EL (cell line): ENCODE results near the gene ATG4A.

Experiments
- DNase-seq: peaks from one replicate; pipeline ENCODE4 v3.0.0-alpha.2; 2016

ATG4A gene, protein sequence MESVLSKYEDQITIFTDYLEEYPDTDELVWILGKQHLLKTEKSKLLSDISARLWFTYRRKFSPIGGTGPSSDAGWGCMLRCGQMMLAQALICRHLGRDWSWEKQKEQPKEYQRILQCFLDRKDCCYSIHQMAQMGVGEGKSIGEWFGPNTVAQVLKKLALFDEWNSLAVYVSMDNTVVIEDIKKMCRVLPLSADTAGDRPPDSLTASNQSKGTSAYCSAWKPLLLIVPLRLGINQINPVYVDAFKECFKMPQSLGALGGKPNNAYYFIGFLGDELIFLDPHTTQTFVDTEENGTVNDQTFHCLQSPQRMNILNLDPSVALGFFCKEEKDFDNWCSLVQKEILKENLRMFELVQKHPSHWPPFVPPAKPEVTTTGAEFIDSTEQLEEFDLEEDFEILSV

GRCh38 chrX:108091264-108091877 lies at the start of gene ATG4A, which contains the start of gene PSMD10:
Gene ATG4A (plus strand): TSS chrX:108091778. CDS start chrX:108091827, 49 bp downstream.
Gene PSMD10 (minus strand): TSS chrX:108091542. CDS start chrX:108091520, 22 bp downstream.
- DNase-seq, result peak; percentile 95

GRCh38 chrX:108044554-108045256 lies 46.9 kb upstream of the ATG4A start, which contains the start of gene VSIG1:
Gene VSIG1 (plus strand): TSS chrX:108045065. CDS start chrX:108045131, 66 bp downstream.
- DNase-seq, result no peak

GRCh38 chrX:108049649-108050048 lies 41.9 kb upstream of the ATG4A start:
- DNase-seq, result no peak

- no peak for DNase-seq
Measured at GRCh38 chrX:108053218-108053617, 38.4 kb upstream of the ATG4A start.

DNA sequence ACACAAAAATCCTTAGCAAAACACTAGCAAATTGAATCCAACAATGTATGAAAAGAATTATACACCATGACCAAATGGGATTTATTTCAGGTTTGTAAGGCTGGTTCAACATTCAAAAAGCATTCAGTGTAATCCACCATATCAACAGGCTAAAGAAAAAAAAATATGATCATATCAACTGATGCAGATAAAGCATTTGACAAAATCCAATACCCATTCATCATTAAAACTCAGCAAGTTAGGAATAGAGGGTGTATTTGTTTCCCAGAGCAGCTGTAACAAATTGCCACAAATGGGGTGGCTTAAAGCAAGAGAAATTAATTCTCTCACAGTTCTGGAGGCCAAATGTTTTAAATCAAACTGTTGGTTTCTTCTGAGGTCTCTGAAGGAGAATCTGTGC lies 36.0 kb upstream of the ATG4A start:
- DNase-seq, result no peak

GRCh38 chrX:108059801-108060200 lies 31.8 kb upstream of the ATG4A start:
- DNase-seq, result no peak

DNA sequence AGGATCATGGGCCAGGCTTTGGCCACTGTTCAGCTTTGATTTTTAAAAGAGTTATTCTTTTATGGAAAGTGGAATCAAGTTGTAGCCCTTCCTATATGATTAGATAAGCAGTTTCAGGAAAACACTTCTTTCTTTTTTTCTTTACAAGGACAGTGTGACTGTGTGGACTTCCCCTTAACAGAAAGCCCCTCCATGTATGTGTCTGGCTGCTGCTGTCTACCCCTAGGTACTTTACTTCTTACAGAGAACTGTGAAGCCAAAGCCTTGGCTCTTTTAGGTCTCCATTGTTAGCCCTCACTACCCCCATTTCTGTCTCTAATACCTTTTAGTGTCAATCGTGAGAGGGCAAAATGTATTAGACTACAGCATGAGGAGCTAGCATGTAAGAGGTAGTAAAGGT lies 27.6 kb upstream of the ATG4A start:
- no peak for DNase-seq

DNA sequence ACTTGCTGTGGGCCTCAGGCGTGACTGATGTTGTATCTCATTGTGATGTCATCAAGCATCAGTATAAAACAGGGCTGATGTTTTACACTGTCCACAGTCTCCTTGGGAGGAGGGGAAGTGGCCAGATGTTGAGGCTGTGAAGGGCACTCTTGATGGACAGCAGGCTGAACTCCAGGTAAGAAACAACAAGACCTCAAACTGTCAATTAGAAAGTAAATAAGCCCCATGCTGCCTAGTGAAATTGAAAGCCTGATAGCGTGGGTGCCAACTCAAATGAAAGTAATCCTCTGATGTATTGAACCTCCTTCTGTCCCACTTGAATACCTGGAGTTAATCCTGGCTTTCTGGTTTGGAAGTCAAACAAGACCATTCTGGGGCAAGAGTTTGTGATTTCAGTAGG lies 27.0 kb upstream of the ATG4A start:
- DNase-seq, result no peak

DNA sequence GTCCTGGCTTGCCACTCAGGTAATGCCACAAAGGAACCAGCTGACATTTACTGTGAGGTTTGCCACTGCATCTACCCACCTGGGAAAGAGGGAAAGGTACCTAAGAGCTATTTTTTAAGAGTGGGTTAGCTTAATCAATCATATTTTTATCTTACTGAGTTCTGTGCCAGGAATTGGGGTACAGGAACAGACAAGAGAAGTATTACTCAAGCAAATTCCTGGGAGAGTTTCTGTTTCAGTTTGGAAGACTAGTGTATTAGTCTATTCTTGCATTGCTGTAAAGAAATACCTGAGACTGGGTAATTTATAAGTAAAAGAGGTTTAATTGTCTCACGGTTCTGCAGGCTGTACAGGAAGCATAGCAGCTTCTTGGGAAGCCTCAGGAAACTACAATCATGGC lies 23.5 kb upstream of the ATG4A start:
- DNase-seq, result no peak

DNA sequence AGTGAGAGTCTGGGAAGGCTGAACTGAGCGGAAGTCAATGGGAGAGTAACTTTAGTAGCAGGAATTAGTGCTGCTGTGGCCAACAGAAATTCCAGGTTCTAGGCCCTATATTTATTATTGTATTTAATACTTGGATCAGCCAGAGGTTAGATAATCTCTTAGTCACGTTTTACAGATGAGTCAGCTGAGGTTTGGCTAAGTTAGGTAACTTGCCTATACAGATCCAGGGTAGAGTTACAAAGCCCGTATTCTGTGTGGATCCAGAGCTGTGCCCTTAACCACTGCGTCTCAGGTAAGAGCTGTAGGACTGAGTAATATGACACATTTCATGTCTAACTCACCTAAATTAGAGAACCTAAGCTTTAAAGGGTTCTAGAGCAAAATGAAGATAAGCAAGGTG lies 20.7 kb upstream of the ATG4A start:
- peak; percentile 45 for DNase-seq

- DNase-seq, result peak; percentile 6
Measured at GRCh38 chrX:108071578-108071977, 20.0 kb upstream of the ATG4A start.

- peak; percentile 66 for DNase-seq
Measured at GRCh38 chrX:108072746-108073145, 18.8 kb upstream of the ATG4A start.

GRCh38 chrX:108081110-108081509 lies 10.5 kb upstream of the ATG4A start:
- no peak for DNase-seq

- no peak for DNase-seq
Measured at GRCh38 chrX:108087792-108088191, 3.8 kb upstream of the ATG4A start.

DNA sequence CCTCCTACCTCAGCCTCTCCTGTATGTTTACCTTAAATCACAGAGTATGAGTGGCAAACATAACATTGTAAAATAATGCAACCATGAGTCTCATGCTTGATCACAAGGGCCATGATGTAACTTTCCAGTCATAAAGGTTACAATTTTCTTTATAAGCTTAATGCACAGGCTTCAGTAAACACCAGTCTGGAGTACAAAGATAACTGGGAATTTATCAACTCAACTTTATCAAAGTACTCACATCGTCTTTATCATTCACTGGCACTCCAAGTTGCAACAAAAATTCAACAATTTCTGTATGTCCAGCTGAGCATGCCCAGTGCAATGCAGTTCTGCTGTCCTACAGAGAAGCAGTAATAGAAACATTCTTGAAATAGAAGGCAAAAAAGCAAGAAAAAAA lies 3.1 kb upstream of the ATG4A start:
- no peak for DNase-seq

DNA sequence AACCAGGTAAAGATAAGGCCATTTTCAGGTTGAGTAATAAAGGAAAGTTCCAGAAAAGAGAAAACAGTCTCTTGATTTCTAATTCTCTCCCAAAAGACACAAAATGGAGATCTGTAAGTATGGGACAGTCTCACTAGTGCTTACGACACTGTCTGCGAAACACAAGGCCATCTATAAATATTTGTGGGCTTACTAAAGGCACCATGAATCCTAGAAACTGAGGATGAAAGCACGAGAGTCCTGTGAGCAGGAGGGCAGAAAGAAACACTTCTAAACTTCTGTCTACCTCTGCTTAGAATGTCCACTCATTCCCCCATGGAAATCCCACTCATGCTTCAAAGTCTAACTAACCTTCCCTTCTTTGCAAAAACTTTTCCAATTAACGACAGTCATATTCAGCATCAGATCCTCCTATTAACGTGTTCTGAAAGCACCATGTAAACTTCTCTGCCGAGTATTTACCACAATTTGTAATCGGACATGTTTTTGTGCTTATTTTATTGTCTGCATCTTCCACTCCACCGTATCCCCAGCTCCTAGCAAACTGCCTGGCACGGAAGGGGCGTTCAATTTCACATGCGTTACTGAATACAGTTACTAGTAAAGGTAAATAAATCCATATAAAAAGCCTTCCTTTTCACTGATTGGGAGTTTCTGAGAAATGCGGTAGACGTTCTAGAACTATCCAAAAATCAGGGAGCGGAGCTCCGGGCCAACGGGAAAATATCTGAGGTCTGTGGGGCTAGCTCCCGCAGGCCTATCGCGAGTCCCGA lies 901 bp upstream of the ATG4A start:
- peak; percentile 48 for DNase-seq

DNA sequence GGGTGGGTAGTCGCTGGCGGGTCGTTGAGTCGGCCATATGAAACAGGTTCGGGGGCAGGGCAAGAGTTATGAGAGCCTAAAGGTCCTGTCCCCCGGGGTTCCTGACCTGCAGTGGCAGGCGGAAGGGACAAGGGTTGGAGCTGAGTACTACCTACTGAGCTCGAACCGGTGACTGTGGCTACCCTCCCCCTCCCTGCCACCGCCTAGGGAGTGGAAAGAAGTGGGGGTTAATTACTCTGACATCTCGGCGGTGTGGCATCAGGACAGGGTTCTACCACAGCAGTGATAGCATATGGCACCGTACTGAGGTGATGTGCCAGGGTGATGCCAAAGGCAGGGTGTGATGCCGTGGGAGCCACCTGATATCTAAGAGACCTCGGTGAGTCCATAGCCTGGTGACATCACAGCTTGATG lies 307 bp downstream of the ATG4A start:
- DNase-seq, result no peak

DNA sequence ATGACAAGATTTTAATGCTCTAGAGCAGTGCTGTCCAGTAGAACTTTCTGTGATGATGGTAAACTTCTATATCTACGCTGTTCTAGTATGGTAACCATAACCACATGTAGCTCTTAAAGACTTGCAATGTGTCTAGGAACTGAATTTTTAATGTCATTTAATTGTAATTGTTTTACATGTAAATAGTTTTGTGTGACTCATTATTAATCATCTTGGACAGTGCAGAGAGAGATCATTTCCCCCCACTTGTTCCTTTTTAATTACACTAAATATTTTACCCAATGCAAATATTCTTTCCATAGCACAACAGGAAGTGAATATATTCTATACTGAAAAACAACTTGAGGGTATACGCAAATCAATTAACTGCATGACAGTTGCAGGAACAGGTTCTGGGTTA lies 5.8 kb downstream of the ATG4A start:
- DNase-seq, result peak; percentile 18

DNA sequence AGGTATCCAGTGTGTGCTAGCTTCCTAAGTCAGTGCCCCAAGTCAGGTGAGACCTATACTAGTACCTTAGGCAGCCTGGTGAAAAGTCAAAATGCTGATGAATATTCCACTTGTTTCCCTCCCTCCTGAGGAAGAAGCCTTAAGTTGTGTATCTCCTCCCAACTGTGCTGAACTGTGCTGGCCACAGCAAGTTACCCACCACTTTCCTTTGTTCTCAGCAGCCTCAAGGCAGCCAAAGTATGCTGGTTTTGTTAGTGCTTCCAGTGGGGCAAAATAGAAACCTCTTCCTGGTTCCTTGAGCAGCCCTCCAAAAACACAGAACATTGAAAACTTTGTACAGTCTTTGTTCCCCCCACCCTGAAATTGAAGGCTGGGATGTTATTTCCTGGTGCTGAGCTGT lies 13.9 kb downstream of the ATG4A start:
- DNase-seq, result no peak

- DNase-seq, result no peak
Measured at GRCh38 chrX:108114541-108114940, 23.0 kb downstream of the ATG4A start.

DNA sequence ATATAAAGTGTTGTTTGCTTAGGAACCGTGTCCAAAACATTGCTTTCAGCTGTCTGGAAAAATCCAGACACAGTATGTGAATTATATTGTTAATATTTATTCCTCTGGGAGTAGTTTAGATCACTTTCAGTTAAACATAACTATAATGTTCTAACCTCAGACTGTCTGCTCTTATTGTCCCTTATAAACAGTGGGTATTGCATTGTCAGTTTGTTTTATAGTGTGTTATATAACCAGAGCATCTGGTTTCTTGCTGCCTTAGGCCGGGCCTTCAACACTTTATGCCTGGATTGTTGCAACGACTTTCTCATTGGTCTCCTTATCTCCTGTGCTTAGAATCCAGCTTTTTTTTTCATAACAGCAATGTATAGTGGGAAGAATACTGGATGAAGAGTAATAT lies 26.4 kb downstream of the ATG4A start:
- no peak for DNase-seq

GRCh38 chrX:108121291-108121690 lies 29.7 kb downstream of the ATG4A start:
- no peak for DNase-seq

DNA sequence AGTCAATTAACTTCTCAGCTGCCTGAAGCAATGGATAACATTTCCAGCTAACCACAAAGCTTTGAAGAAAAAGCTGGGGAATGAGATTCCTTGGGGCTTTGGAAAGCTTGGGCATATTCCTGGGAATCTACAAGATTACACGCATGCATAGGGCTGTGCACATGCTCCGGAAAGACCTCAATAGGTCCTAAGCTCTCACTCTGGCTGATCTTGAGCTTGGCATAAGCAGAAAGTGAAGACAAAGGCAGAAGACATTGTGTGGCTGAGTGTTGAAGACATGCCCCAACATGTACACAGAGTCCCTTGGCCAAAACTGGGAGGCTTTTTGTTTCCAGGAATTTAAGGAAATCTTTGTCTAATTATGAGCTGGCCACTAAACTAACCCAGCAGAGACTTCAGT lies 31.2 kb downstream of the ATG4A start:
- DNase-seq, result peak; percentile 1
